GM23248 (cell line): Measurements from ENCODE around the gene PTDSS2.

Source experiments
- EZH2 ChIP-seq: fragments of 200-600 bp; sonication (generic); IDR thresholded peaks from 2 replicates; pipeline ENCODE4 v1.6.1; 2018; ENCODE audit warnings: antibody characterized with exemption, mild to moderate bottlenecking; ENCODE audit not compliant: insufficient read depth, poor library complexity, severe bottlenecking
- EZH2phosphoT487 ChIP-seq: fragments of 200-600 bp; sonication (generic); IDR thresholded peaks from 2 replicates; pipeline ENCODE4 v1.6.1; 2018; ENCODE audit warnings: antibody characterized with exemption, moderate library complexity, mild to moderate bottlenecking, low read depth; ENCODE audit not compliant: insufficient read depth

DNA sequence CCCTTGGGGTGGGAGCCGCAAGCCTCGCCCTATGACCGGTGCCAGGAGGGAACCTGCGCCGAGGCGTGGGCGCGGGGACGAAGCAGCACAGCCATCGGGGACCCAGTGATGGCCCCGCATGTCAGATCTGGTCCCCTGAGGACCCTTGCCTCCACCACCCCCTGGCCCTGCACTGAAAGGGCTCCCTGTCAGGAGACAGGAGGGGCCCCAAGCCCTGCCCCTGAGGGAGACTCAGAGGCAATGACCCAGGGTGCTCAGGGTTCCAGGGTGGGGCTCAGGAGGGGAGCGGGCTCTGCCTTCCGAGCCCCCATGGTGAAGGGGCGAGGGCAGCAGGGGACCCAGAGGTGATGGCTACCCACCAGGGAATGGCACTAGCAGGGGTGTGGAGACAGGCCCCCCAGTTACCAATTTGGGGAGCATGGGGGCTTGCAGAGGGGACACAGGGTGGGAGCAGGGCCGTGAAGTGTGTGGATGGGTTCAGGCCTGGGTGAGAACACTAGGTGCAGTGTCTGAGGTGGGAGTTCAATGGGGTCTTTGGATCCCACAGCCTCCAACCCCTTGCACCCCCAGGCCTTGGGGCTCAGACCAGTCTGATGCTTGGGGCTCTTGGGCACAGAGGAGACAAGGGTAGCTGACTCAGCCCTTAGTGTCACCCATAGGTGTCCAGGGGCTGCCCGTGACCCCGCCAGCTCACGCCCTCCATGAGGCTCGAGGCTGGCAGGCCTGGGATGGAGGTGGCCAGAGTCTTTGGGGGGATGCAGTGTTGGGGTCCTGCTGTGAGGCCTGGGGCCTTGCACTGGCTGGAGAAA is 87.7 kb downstream of the PTDSS2 start:
- TF ChIP-seq EZH2 (no peak), EZH2phosphoT487 (no peak)
